GM12878 (cell line): ENCODE results near the gene DNAJC4. TPM values are rescaled to one million over a fixed set of nuclear protein-coding genes. Genes with fewer than 3 reads are reported as not detected.

Experiments
- ATAC-seq: fragments of 200-7000 bp; cut with Tn5 transposase; 3 replicates; pipeline ENCODE4 v1.9.1; 2020; ENCODE audit warnings: mild to moderate bottlenecking, moderate library complexity
- BruUV-seq: library from RNA; stranded (reverse); fragments of 400-500 nt; replicated peaks from 2 replicates; lab custom pipeline; 2021; lab: Mats Ljungman, UMichigan
- CTCF ChIA-PET: fragments of 300-600 bp; sonication (Branson Sonifier 250); formaldehyde crosslinking; extraction: SDS; loops from one replicate; lab custom pipeline; 2021; ENCODE audit warnings: inconsistent platforms; lab: Yijun Ruan, JAX
- POLR2A ChIA-PET: fragments of 350-600 bp; formaldehyde crosslinking; extraction: SDS; loops from one replicate; lab custom pipeline; 2021; ENCODE audit warnings: inconsistent platforms; lab: Charles Lee
- RAD21 ChIA-PET: fragments of 300-600 bp; sonication (Branson Sonifier 250); formaldehyde crosslinking; loops from one replicate; lab custom pipeline; 2023; ENCODE audit warnings: antibody characterized with exemption; ENCODE audit not compliant: unreplicated experiment; lab: Charles Lee
- SMC1A ChIA-PET: fragments of 300-600 bp; sonication (Branson Sonifier 250); formaldehyde crosslinking; loops from one replicate; lab custom pipeline; 2023; ENCODE audit not compliant: unreplicated experiment, uncharacterized antibody; lab: Charles Lee
- DNase-seq: peaks from one replicate; pipeline ENCODE4 v3.0.0-alpha.2; 2011; ENCODE audit warnings: low read depth, low spot score
- FAIRE-seq: peaks from 3 replicates; lab custom pipeline; 2011; peaks lifted over from hg19 to GRCh38; lab: Jason Lieb, UNC
- H2AFZ ChIP-seq: 2 replicates; pipeline ENCODE4 v1.6.0; 2011; ENCODE audit warnings: low read depth, low read length, control low read depth; ENCODE audit not compliant: control insufficient read depth
- H3K27ac ChIP-seq: 2 replicates; pipeline ENCODE4 v1.5.1; 2011; ENCODE audit warnings: control low read depth; ENCODE audit not compliant: control insufficient read depth, insufficient read depth
- H3K27me3 ChIP-seq, 2 experiments: replicated peaks in 1 of 2; 2 replicates each; pipeline versions ENCODE4 v1.6.0 to v1.6.1; 2011; ENCODE audit warnings: low read length in 1 of 2; ENCODE audit not compliant: control insufficient read depth in 2 of 2, insufficient read depth in 2 of 2
- H3K36me3 ChIP-seq, 2 experiments: 2 replicates each; pipeline ENCODE4 v1.5.1; 2011; ENCODE audit warnings: low read length in 1 of 2; ENCODE audit not compliant: control insufficient read depth in 2 of 2, insufficient read depth in 2 of 2
- H3K4me1 ChIP-seq: 2 replicates; pipeline ENCODE4 v1.6.1; 2011; ENCODE audit warnings: mild to moderate bottlenecking, low read length, moderate library complexity, mixed read lengths; ENCODE audit not compliant: control insufficient read depth, insufficient read depth
- H3K4me2 ChIP-seq: 2 replicates; pipeline ENCODE4 v1.6.0; 2011; ENCODE audit warnings: control low read depth; ENCODE audit not compliant: control insufficient read depth, insufficient read depth
- H3K4me3 ChIP-seq: fragments of 200-600 bp; sonication (generic); 2 replicates; pipeline ENCODE4 v1.5.1; 2016
- H3K79me2 ChIP-seq: 2 replicates; pipeline ENCODE4 v1.6.0; 2011; ENCODE audit warnings: low read length; ENCODE audit not compliant: control insufficient read depth, insufficient read depth
- H3K9ac ChIP-seq: 2 replicates; pipeline ENCODE4 v1.8.0; 2011; ENCODE audit warnings: low read length, control low read depth, mixed read lengths; ENCODE audit not compliant: control insufficient read depth, insufficient read depth
- H3K9me3 ChIP-seq: replicated peaks from 3 replicates; pipeline ENCODE4 v1.5.1; 2011; ENCODE audit warnings: mild to moderate bottlenecking, low read length; ENCODE audit not compliant: control insufficient read depth, insufficient read depth
- H4K20me1 ChIP-seq: 2 replicates; pipeline ENCODE4 v1.6.0; 2011; ENCODE audit not compliant: control insufficient read depth, insufficient read depth
- JUNB ChIP-seq: IDR thresholded peaks from 2 replicates; pipeline ENCODE4 v1.6.1; 2016; ENCODE audit warnings: antibody characterized with exemption, mild to moderate bottlenecking
- NFXL1 ChIP-seq: fragments of 450-650 bp; IDR thresholded peaks from 2 replicates; pipeline ENCODE4 v1.6.1; 2017; ENCODE audit warnings: antibody characterized with exemption, mild to moderate bottlenecking, borderline replicate concordance
- PAX5 ChIP-seq: IDR thresholded peaks from 2 replicates; pipeline ENCODE4 v1.6.1; 2011; ENCODE audit warnings: low read depth, low read length, borderline replicate concordance
- POLR2A ChIP-seq: IDR thresholded peaks from 2 replicates; pipeline ENCODE4 v1.6.1; 2011; ENCODE audit warnings: low read depth, mild to moderate bottlenecking, low read length
- RAD21 ChIP-seq: IDR thresholded peaks from 2 replicates; pipeline ENCODE4 v1.6.1; 2011; ENCODE audit warnings: mild to moderate bottlenecking, low read depth, low read length, moderate library complexity; ENCODE audit not compliant: insufficient read depth
- SPI1 ChIP-seq: IDR thresholded peaks from 2 replicates; pipeline ENCODE4 v1.6.1; 2011; ENCODE audit warnings: low read depth, mild to moderate bottlenecking, low read length, moderate library complexity, borderline replicate concordance; ENCODE audit not compliant: insufficient read depth
- SREBF1 ChIP-seq: IDR thresholded peaks from 2 replicates; pipeline ENCODE4 v1.6.1; 2012; ENCODE audit warnings: mild to moderate bottlenecking, low read length
- SUZ12 ChIP-seq: fragments of 200-600 bp; sonication (generic); IDR thresholded peaks from one replicate; pipeline ENCODE4 v1.6.1; 2018; ENCODE audit warnings: antibody characterized with exemption, mild to moderate bottlenecking; ENCODE audit not compliant: unreplicated experiment
- WGBS: methylation state at CpG from one replicate; pipeline ENCODE4 v1.1.6; 2016; ENCODE audit warnings: low lambda C conversion rate; ENCODE audit not compliant: insufficient replicate concordance, insufficient coverage; ENCODE audit errors: missing lambda C conversion rate; 5-methylcytosine and 5-hydroxymethylcytosine counted together
- in situ Hi-C: fragments of 300-500 bp; cut with MboI; formaldehyde crosslinking; loops from 9 replicates; pipeline ENCODE4 v1.14.3; 2018; ENCODE audit warnings: mixed read lengths
- intact Hi-C: fragments of 100-400 bp; cut with micrococcal nuclease; formaldehyde crosslinking; loops from one replicate; pipeline ENCODE4 v1.14.2; 2022; ENCODE audit not compliant: unreplicated experiment
- polyA plus RNA-seq, 11 experiments: library from polyadenylated mRNA; depleted of rRNA in 4 of 11; unstranded in 6 of 11; stranded (reverse) in 5 of 11; fragments of >200 nt; fragmentation: Nextera tagmentation in 4 of 11; fragmentation: Illumina TruSeq in 1 of 11; extraction: Ambion mirVana in 4 of 11; extraction: Trizol in 1 of 11; gene quantifications; 1 replicate in 1 of 11; 2 replicates in 10 of 11; pipeline versions ENCODE4 v1.2.1 to v1.2.3, GENCODE V29; 2011 to 2016; ENCODE audit warnings: inconsistent platforms in 2 of 11, missing spikeins in 2 of 11, low read depth in 1 of 11
- total RNA-seq, 4 experiments: library from RNA; depleted of rRNA in 3 of 4; stranded (reverse); fragments of >200 nt in 3 of 4; fragmentation: Illumina TruSeq in 1 of 4; extraction: Trizol in 1 of 4; gene quantifications; 2 replicates each; pipeline versions ENCODE4 v1.2.1 to v1.2.3, GENCODE V29; 2013 to 2021
- TF ChIP-seq, protein P1 (sequence below): fragments of 450-650 bp; conservative IDR thresholded peaks from 2 replicates; pipeline ENCODE4 v1.6.1; 2017; ENCODE audit warnings: mild to moderate bottlenecking, moderate library complexity

The DNAJC4 gene
- total and polyA plus RNA-seq, 10 of the 15 experiments (the other 5 are each of a cell fraction or from before 2014, with no cell fraction given) = 3.7 to 64.9 (median 30.1) TPM

DNA sequence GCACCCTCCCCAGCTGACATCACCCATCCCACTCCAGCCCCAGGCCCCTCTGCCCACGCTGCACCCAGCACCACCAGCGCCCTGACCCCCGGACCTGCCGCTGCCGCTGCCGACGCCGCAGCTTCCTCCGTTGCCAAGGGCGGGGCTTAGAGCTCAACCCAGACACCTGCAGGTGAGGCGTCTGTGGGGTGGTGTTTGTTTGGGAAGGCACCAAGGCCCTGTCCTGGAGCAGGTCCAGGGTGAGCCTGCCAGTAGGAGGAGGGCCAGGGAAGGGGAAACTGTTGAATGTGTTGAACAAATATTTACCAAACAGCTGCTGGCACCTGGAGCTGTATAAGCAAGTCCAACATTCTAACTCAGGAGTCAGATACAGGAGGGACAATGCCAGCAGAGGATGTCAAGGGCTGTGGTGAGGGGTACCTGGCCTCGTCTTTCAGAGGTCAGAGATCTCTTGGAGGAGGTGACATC lies 7.2 kb downstream of the DNAJC4 start:
- Histone ChIP-seq H3K4me1 (peaks cover 46% of the 10 kb centered on the region), H3K4me2 (no peak overlapping the region; the same call in 1 of the 2 replicates), H3K4me3 (no peak overlapping the region), H4K20me1 (no peaks in the 10 kb centered on the region), H3K36me3 (peaks cover 0 to 5% of the 10 kb centered on the region in 2 experiments; a peak in 2 of 4 replicates), H3K27me3 (no peaks in the 10 kb centered on the region), H3K9me3 (no peaks in the 10 kb centered on the region), H3K9ac (no peak overlapping the region; the same call in 1 of the 2 replicates), H3K27ac (no peak overlapping the region; the same call in 1 of the 2 replicates), H2AFZ (no peak overlapping the region), H3K79me2 (peaks cover 21% of the 10 kb centered on the region)
- CTCF ChIA-PET = interaction anchor here (1.3 to 1.7 kb wide), 3 partner anchors 13 to 67 kb away, joined by 5 to 7 read pairs (median 5); partner anchors contain the start of gene ESRRA
- ATAC-seq (no peak), DNase-seq (no peak), FAIRE-seq (no peak)
- 97% methylated on average over 12 of the region's 12 CpGs for WGBS
- no TSS peak for BruUV-seq
- POLR2A ChIA-PET = interaction anchor here (0.9 to 3.0 kb wide), 3 partner anchors 21 to 33 kb away, joined by 3 to 21 read pairs (median 4); partner anchors contain the start of gene FERMT3
- SMC1A ChIA-PET = no interaction called here
- intact Hi-C loops (no loop called here), in situ Hi-C loops (loop anchor here (25.0 kb wide), 1 partner anchor 1625 kb away; the partner anchor contains the start of genes CFL1, EFEMP2 and MUS81)
- TF ChIP-seq RAD21 (no peak), SUZ12 (no peak), JUNB (no peak), PAX5 (no peak)
- RAD21 ChIA-PET = interaction anchor here (1.0 kb wide), 2 partner anchors 9 to 32 kb away, joined by 3 read pairs; partner anchors contain the start of gene PPP1R14B

DNA sequence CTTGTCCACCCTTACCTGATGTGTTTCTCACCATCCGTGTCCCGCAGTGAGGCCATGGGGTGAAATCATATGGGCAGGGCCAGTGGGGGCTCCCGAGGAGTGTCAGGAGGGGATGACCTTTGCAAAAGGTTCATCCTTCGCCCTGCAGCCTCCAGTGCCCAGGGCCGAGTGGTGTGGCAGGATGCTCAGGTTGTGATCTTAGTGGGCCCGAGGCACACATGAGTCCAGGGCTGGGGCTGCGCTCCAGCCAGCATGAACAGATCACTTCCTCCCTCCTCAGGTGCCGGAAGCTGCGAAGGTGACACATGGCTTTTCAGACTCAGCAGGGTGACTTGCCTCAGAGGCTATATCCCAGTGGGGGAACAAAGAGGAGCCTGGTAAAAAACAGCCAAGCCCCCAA lies 7.7 kb downstream of the DNAJC4 start:
- BruUV-seq = no TSS peak
- POLR2A ChIA-PET = interaction anchor here (1.2 to 3.0 kb wide), 4 partner anchors 12 to 34 kb away, joined by 3 to 21 read pairs (median 6); partner anchors contain the start of gene FERMT3
- Histone ChIP-seq H3K27me3 (no peaks in the 10 kb centered on the region), H3K4me2 (no peak overlapping the region), H3K4me1 (peaks cover 50% of the 10 kb centered on the region), H3K4me3 (no peak overlapping the region), H3K9me3 (no peaks in the 10 kb centered on the region), H3K27ac (peak overlapping the region; percentile 92), H2AFZ (no peak overlapping the region), H4K20me1 (no peaks in the 10 kb centered on the region), H3K79me2 (peaks cover 27% of the 10 kb centered on the region), H3K9ac (peak overlapping the region; percentile 4; the same call in 1 of the 2 replicates), H3K36me3 (peaks cover 0 to 5% of the 10 kb centered on the region in 2 experiments; a peak in 2 of 4 replicates)
- DNase-seq = no peak
- no peak for ATAC-seq
- 13% methylated on average over 9 of the region's 9 CpGs for WGBS
- in situ Hi-C loops (loop anchor here (25.0 kb wide), 1 partner anchor 1624 kb away; the partner anchor contains the start of genes CFL1, EFEMP2 and MUS81), intact Hi-C loops (no loop called here)
- TF ChIP-seq, protein P1, sequence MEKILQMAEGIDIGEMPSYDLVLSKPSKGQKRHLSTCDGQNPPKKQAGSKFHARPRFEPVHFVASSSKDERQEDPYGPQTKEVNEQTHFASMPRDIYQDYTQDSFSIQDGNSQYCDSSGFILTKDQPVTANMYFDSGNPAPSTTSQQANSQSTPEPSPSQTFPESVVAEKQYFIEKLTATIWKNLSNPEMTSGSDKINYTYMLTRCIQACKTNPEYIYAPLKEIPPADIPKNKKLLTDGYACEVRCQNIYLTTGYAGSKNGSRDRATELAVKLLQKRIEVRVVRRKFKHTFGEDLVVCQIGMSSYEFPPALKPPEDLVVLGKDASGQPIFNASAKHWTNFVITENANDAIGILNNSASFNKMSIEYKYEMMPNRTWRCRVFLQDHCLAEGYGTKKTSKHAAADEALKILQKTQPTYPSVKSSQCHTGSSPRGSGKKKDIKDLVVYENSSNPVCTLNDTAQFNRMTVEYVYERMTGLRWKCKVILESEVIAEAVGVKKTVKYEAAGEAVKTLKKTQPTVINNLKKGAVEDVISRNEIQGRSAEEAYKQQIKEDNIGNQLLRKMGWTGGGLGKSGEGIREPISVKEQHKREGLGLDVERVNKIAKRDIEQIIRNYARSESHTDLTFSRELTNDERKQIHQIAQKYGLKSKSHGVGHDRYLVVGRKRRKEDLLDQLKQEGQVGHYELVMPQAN = no peak
- TF ChIP-seq NFXL1 (no peak), SPI1 (peak; percentile 64), POLR2A (peak; percentile 25; the same call in 1 of the 2 replicates), SREBF1 (no peak)
- CTCF ChIA-PET = interaction anchor here (0.8 to 6.2 kb wide), 5 partner anchors 11 to 66 kb away, joined by 3 to 31 read pairs (median 5); partner anchors contain the start of genes ESRRA, FERMT3 and PLCB3
- peak; percentile 18 for FAIRE-seq
- SMC1A ChIA-PET = no interaction called here
- RAD21 ChIA-PET = interaction anchor here (0.9 to 1.0 kb wide), 3 partner anchors 8 to 34 kb away, joined by 3 read pairs; partner anchors contain the start of gene PPP1R14B
